ENCODE results near the gene FBP2. TPM values are rescaled to one million over a fixed set of nuclear protein-coding genes. Genes with fewer than 3 reads are reported as not detected.

The FBP2 gene
- not detected in 2 replicates for total RNA-seq

- DNase-seq (ENCODE audit: low read depth in 2 of 2), result no peak
Observed at GRCh38 chr9:94593459-94594345, at the start of gene FBP2. Gene FBP2 (minus strand): TSS chr9:94593824. CDS start chr9:94593726, 98 bp downstream.

GRCh38 chr9:94643176-94643575 lies 49.6 kb upstream of the FBP2 start:
- DNase-seq (ENCODE audit: low read depth in 2 of 2), result no peak

GRCh38 chr9:94642501-94642900 lies 48.9 kb upstream of the FBP2 start:
- DNase-seq (ENCODE audit: low read depth in 2 of 2), result no peak

- DNase-seq (ENCODE audit: low read depth in 2 of 2), result no peak
Observed at GRCh38 chr9:94639999-94640376, 46.4 kb upstream of the FBP2 start.

- DNase-seq (ENCODE audit: low read depth in 2 of 2), result peak in 1 of 2 donors; percentile 13
Observed at GRCh38 chr9:94639061-94639998, 45.7 kb upstream of the FBP2 start, which contains the start of gene FBP1. Gene FBP1 (minus strand): TSS chr9:94639518. CDS start chr9:94639310, 208 bp downstream.

GRCh38 chr9:94638335-94639060 lies 44.9 kb upstream of the FBP2 start:
- DNase-seq (ENCODE audit: low read depth in 2 of 2), result no peak

GRCh38 chr9:94632737-94633136 lies 39.1 kb upstream of the FBP2 start:
- no peak for DNase-seq (ENCODE audit: low read depth in 2 of 2)

GRCh38 chr9:94631599-94631998 lies 38.0 kb upstream of the FBP2 start:
- DNase-seq (ENCODE audit: low read depth in 2 of 2), result no peak

GRCh38 chr9:94630833-94631232 lies 37.2 kb upstream of the FBP2 start:
- no peak for DNase-seq (ENCODE audit: low read depth in 2 of 2)

GRCh38 chr9:94630281-94630680 lies 36.7 kb upstream of the FBP2 start:
- no peak for DNase-seq (ENCODE audit: low read depth in 2 of 2)

GRCh38 chr9:94627287-94627686 lies 33.7 kb upstream of the FBP2 start:
- DNase-seq (ENCODE audit: low read depth in 2 of 2), result no peak

GRCh38 chr9:94625835-94626234 lies 32.2 kb upstream of the FBP2 start:
- DNase-seq (ENCODE audit: low read depth in 2 of 2), result no peak

- no peak for DNase-seq (ENCODE audit: low read depth in 2 of 2)
Observed at GRCh38 chr9:94624629-94625028, 31.0 kb upstream of the FBP2 start.

- peak; percentile 21 to 56 for DNase-seq (ENCODE audit: low read depth in 2 of 2)
Observed at GRCh38 chr9:94623253-94623652, 29.6 kb upstream of the FBP2 start.

- no peak for DNase-seq (ENCODE audit: low read depth in 2 of 2)
Observed at GRCh38 chr9:94622087-94622800, 28.6 kb upstream of the FBP2 start.

- DNase-seq (ENCODE audit: low read depth in 2 of 2), result no peak
Observed at GRCh38 chr9:94619026-94619425, 25.4 kb upstream of the FBP2 start.

- no peak for DNase-seq (ENCODE audit: low read depth in 2 of 2)
Observed at GRCh38 chr9:94613003-94613402, 19.4 kb upstream of the FBP2 start.

GRCh38 chr9:94612071-94612470 lies 18.4 kb upstream of the FBP2 start:
- no peak for DNase-seq (ENCODE audit: low read depth in 2 of 2)

GRCh38 chr9:94611638-94612068 lies 18.0 kb upstream of the FBP2 start:
- no peak for DNase-seq (ENCODE audit: low read depth in 2 of 2)

- no peak for DNase-seq (ENCODE audit: low read depth in 2 of 2)
Observed at GRCh38 chr9:94610181-94610606, 16.6 kb upstream of the FBP2 start.

- DNase-seq (ENCODE audit: low read depth in 2 of 2), result no peak
Observed at GRCh38 chr9:94607423-94607691, 13.7 kb upstream of the FBP2 start.

All from lung microvascular endothelial cell (primary cell).